Nephron progenitor cell (in vitro differentiated cells): ENCODE data around the gene PCDHGA1.

Source experiments
- DNase-seq: peaks from one replicate; pipeline ENCODE4 v3.0.0; 2021
- H3K27ac Mint-ChIP-seq: 2 replicates; pipeline ENCODE4 v1.8.0; 2021; ENCODE audit warnings: mild to moderate bottlenecking, moderate library complexity, mixed read lengths
- H3K27me3 Mint-ChIP-seq: 2 replicates; pipeline ENCODE4 v1.8.0; 2021; ENCODE audit warnings: mild to moderate bottlenecking, low read depth, mixed read lengths; ENCODE audit not compliant: poor library complexity
- H3K36me3 Mint-ChIP-seq: 2 replicates; pipeline ENCODE4 v1.8.0; 2021; ENCODE audit warnings: low read depth, mixed read lengths
- H3K4me1 Mint-ChIP-seq: 2 replicates; pipeline ENCODE4 v1.8.0; 2021; ENCODE audit warnings: mixed read lengths
- H3K4me3 Mint-ChIP-seq: 2 replicates; pipeline ENCODE4 v1.8.0; 2021; ENCODE audit warnings: mild to moderate bottlenecking, moderate library complexity, mixed read lengths
- H3K9me3 Mint-ChIP-seq: 2 replicates; pipeline ENCODE4 v1.8.0; 2021; ENCODE audit warnings: mild to moderate bottlenecking, moderate library complexity, mixed read lengths
- TF ChIP-seq, protein P1 (sequence below): fragments of 200-600 bp; sonication (generic); IDR thresholded peaks from 2 replicates; pipeline ENCODE4 v1.5.0; 2021; ENCODE audit warnings: antibody characterized with exemption

PCDHGA1 gene

GRCh38 chr5:141529873-141530272, 199.6 kb downstream of the PCDHGA1 start:
- Mint-ChIP-seq H3K36me3 (peaks cover 50% of the 10 kb centered on the region), H3K27ac (peak overlapping the region; percentile 29), H3K27me3 (peaks cover 3% of the 10 kb centered on the region), H3K4me1 (peaks cover 15% of the 10 kb centered on the region), H3K4me3 (no peak overlapping the region), H3K9me3 (no peaks in the 10 kb centered on the region)
- no peak for DNase-seq
- TF ChIP-seq, protein P1, sequence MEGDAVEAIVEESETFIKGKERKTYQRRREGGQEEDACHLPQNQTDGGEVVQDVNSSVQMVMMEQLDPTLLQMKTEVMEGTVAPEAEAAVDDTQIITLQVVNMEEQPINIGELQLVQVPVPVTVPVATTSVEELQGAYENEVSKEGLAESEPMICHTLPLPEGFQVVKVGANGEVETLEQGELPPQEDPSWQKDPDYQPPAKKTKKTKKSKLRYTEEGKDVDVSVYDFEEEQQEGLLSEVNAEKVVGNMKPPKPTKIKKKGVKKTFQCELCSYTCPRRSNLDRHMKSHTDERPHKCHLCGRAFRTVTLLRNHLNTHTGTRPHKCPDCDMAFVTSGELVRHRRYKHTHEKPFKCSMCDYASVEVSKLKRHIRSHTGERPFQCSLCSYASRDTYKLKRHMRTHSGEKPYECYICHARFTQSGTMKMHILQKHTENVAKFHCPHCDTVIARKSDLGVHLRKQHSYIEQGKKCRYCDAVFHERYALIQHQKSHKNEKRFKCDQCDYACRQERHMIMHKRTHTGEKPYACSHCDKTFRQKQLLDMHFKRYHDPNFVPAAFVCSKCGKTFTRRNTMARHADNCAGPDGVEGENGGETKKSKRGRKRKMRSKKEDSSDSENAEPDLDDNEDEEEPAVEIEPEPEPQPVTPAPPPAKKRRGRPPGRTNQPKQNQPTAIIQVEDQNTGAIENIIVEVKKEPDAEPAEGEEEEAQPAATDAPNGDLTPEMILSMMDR: no peak

- H3K9me3 Mint-ChIP-seq: no peaks in the 10 kb centered on the region
- no peak for DNase-seq
- H3K36me3 Mint-ChIP-seq: peaks cover 47% of the 10 kb centered on the region
- no peak overlapping the region for H3K4me3 Mint-ChIP-seq
- no peak overlapping the region for H3K27ac Mint-ChIP-seq
- no peaks in the 10 kb centered on the region for H3K4me1 Mint-ChIP-seq
- no peaks in the 10 kb centered on the region for H3K27me3 Mint-ChIP-seq
- TF ChIP-seq, protein P1: no peak
Measured at GRCh38 chr5:141532726-141533125, 202.4 kb downstream of the PCDHGA1 start.

DNA sequence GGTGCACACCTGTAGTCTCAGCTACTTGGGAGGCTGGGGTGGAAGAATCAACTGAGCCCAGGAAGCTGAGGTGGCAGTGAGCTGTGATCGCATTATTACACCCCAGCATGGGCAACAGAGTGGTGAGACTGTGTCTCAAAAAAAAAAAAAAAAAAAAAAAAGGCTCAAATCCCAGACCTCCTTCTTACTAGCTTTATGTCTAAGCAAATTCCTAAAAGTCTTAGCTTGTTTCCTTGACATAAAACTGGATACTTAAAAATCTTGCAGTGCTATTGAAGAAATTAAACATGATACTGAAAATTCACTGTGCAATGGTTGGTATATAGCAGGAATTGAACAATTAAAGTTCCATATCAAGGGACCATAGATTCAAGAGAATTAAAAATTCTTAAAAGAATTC, 203.6 kb downstream of the PCDHGA1 start:
- no peak overlapping the region for H3K27ac Mint-ChIP-seq
- TF ChIP-seq, protein P1: no peak
- H3K36me3 Mint-ChIP-seq: peaks cover 36% of the 10 kb centered on the region
- H3K4me3 Mint-ChIP-seq: no peak overlapping the region
- no peaks in the 10 kb centered on the region for H3K27me3 Mint-ChIP-seq
- no peaks in the 10 kb centered on the region for H3K9me3 Mint-ChIP-seq
- no peak for DNase-seq
- no peaks in the 10 kb centered on the region for H3K4me1 Mint-ChIP-seq

- Mint-ChIP-seq H3K4me1 (no peaks in the 10 kb centered on the region), H3K9me3 (peaks cover 5% of the 10 kb centered on the region), H3K27me3 (no peaks in the 10 kb centered on the region), H3K4me3 (no peak overlapping the region), H3K27ac (no peak overlapping the region), H3K36me3 (peaks cover 41% of the 10 kb centered on the region)
- DNase-seq: no peak
- TF ChIP-seq, protein P1: no peak
Measured at GRCh38 chr5:141534492-141535213, 204.3 kb downstream of the PCDHGA1 start.

- H3K4me3 Mint-ChIP-seq: no peak overlapping the region
- TF ChIP-seq, protein P1: no peak
- H3K4me1 Mint-ChIP-seq: no peaks in the 10 kb centered on the region
- no peak overlapping the region for H3K27ac Mint-ChIP-seq
- peaks cover 86% of the 10 kb centered on the region for H3K36me3 Mint-ChIP-seq
- peaks cover 41% of the 10 kb centered on the region for H3K9me3 Mint-ChIP-seq
- H3K27me3 Mint-ChIP-seq: no peaks in the 10 kb centered on the region
- no peak for DNase-seq
Measured at GRCh38 chr5:141543053-141543452, 212.7 kb downstream of the PCDHGA1 start.

GRCh38 chr5:141547488-141547887, 217.2 kb downstream of the PCDHGA1 start:
- no peak for DNase-seq
- TF ChIP-seq, protein P1: no peak
- Mint-ChIP-seq H3K36me3 (peaks cover 99% of the 10 kb centered on the region), H3K27me3 (no peaks in the 10 kb centered on the region), H3K9me3 (peaks cover 56% of the 10 kb centered on the region), H3K27ac (no peak overlapping the region), H3K4me3 (no peak overlapping the region), H3K4me1 (no peaks in the 10 kb centered on the region)
